Activated naive CD4-positive, alpha-beta T cell treated with anti-CD3 and anti-CD28 coated beads, Interleukin-2, amount 50 U/mL, for 72 hours (primary cell): ENCODE data around the gene UGT1A10. TPM values are rescaled to one million over a fixed set of nuclear protein-coding genes. Genes with fewer than 3 reads are reported as not detected.
"Not testable (repeated sequence)": the region's sequence is repeated elsewhere in the genome, so short reads cannot be mapped to it uniquely, and the experiment has no call there.

Experiments used
- ATAC-seq, 2 donors: fragments of 150-1000 bp; cut with Tn5 transposase; 2 replicates each; pipeline ENCODE4 v1.10.0; 2021; ENCODE audit warnings: mild to moderate bottlenecking in 2 of 2, moderate library complexity in 2 of 2
- DNase-seq, 2 donors: peaks; one replicate each; pipeline ENCODE4 v3.0.0; 2021 to 2022; ENCODE audit warnings: low spot score in 2 of 2
- H3K27ac Mint-ChIP-seq, 2 donors: one replicate each; pipeline ENCODE4 v1.8.0; 2022; ENCODE audit warnings: mild to moderate bottlenecking in 2 of 2, mixed read lengths in 2 of 2
- H3K36me3 Mint-ChIP-seq, 2 donors: one replicate each; pipeline ENCODE4 v1.8.0; 2022; ENCODE audit warnings: mixed read lengths in 2 of 2
- H3K9me3 Mint-ChIP-seq, 2 donors: one replicate each; pipeline ENCODE4 v1.8.0; 2022; ENCODE audit warnings: mixed read lengths in 2 of 2
- total RNA-seq, 2 donors: library from RNA; stranded (reverse); gene quantifications; one replicate each; pipeline ENCODE4 v1.2.3, GENCODE V29; 2022

The UGT1A10 gene
- not detected for total RNA-seq

DNA sequence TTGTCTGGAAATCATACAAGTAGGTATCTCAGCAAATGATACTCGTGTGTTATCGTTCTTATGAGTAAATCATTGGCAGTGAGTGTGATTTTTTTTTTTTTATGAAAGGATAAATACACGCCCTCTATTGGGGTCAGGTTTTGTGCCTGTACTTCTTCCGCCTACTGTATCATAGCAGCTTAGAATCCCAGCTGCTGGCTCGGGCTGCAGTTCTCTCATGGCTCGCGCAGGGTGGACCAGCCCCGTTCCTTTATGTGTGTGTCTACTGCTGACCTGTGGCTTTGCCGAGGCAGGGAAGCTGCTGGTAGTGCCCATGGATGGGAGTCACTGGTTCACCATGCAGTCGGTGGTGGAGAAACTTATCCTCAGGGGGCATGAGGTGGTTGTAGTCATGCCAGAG, at the start of gene UGT1A10:
TSS of gene UGT1A10 (plus strand) at position 143 of the 400 bp plus-strand sequence. CDS start at position 218, 75 bp downstream.
- not testable (repeated sequence) for H3K27ac Mint-ChIP-seq, H3K9me3 Mint-ChIP-seq, DNase-seq, ATAC-seq, H3K36me3 Mint-ChIP-seq

DNA sequence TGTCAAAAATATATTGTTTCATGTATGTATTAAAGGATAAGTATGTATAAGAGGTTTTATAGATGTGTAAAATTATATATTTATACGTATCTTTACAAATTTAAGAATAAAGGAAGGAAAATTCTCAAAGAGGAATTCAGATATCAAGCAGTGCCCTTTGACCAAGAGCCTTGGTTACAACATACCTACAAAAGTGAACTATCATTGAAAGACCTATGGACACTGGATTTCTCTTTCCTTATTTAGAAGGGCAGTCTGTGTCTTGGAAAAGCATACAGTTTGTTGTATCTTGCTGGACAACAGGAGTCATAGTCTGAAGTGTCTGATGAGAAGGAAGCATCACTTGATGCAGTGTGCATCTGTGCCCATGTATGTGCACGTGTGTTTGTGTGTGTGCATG, 47.8 kb upstream of the UGT1A10 start:
- ATAC-seq = no peak
- DNase-seq = no peak
- H3K36me3 Mint-ChIP-seq = no peaks in the 10 kb centered on the region
- no peaks in the 10 kb centered on the region for H3K9me3 Mint-ChIP-seq
- no peak overlapping the region for H3K27ac Mint-ChIP-seq

- ATAC-seq, H3K9me3 Mint-ChIP-seq, DNase-seq, H3K27ac Mint-ChIP-seq, H3K36me3 Mint-ChIP-seq: not testable (repeated sequence)
Measured at GRCh38 chr2:233592706-233593105, 43.5 kb upstream of the UGT1A10 start.

- H3K27ac Mint-ChIP-seq = no peak overlapping the region
- DNase-seq (no peak), ATAC-seq (no peak)
- no peaks in the 10 kb centered on the region for H3K9me3 Mint-ChIP-seq
- no peaks in the 10 kb centered on the region for H3K36me3 Mint-ChIP-seq
Measured at GRCh38 chr2:233593201-233593600, 43.0 kb upstream of the UGT1A10 start.

DNA sequence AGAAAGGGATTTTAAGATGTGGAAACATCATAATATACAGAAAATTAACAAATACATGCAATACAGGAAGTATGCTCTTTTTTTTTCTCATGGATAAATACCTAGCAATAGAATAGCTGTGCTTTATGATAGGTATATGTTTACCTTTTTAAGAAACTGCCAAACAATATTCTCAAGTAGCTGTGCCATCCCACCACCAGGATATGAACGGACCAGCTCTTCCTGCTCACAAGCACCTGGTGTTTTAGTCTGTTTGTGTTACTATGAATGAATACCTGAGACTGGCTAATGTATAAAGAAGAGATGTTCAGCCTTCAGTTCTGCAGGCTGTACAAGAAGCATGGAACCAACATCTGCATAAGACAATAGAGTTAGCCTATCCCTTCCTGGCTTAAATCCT, 38.7 kb upstream of the UGT1A10 start:
- Mint-ChIP-seq H3K27ac (no peak overlapping the region), H3K9me3 (no peaks in the 10 kb centered on the region), H3K36me3 (peaks cover 0 to 5% of the 10 kb centered on the region in 2 donors)
- ATAC-seq (no peak), DNase-seq (no peak)

GRCh38 chr2:233598952-233599351, 37.3 kb upstream of the UGT1A10 start:
- Mint-ChIP-seq H3K9me3 (no peaks in the 10 kb centered on the region), H3K36me3 (peaks cover 0 to 9% of the 10 kb centered on the region in 2 donors), H3K27ac (no peak overlapping the region)
- ATAC-seq (no peak), DNase-seq (no peak)

- H3K27ac Mint-ChIP-seq = no peak overlapping the region
- DNase-seq (no peak), ATAC-seq (no peak)
- no peaks in the 10 kb centered on the region for H3K9me3 Mint-ChIP-seq
- peaks cover 0 to 9% of the 10 kb centered on the region in 2 donors for H3K36me3 Mint-ChIP-seq
Measured at GRCh38 chr2:233600386-233600785, 35.9 kb upstream of the UGT1A10 start.

DNA sequence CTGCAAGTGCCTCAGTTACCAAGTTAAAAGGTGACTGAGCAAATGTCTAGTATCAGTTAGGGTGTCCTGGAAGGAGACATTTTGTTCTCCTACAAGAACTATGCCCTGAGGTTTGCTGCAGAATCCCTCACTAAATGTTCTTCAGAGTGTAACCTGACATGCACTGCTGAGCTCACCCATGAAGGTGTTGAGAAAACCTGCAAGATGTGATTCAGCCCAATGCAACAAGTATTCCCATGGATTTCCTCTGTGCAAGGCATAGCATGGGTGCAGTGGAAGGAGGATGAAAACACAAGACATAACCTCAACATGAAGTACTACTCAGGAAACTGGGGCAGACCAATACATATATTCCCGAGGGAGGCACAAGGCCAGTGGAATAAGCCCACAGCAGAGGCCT, 34.2 kb upstream of the UGT1A10 start:
- Mint-ChIP-seq H3K9me3 (no peaks in the 10 kb centered on the region), H3K27ac (no peak overlapping the region), H3K36me3 (peaks cover 0 to 9% of the 10 kb centered on the region in 2 donors)
- DNase-seq (no peak), ATAC-seq (no peak)

DNA sequence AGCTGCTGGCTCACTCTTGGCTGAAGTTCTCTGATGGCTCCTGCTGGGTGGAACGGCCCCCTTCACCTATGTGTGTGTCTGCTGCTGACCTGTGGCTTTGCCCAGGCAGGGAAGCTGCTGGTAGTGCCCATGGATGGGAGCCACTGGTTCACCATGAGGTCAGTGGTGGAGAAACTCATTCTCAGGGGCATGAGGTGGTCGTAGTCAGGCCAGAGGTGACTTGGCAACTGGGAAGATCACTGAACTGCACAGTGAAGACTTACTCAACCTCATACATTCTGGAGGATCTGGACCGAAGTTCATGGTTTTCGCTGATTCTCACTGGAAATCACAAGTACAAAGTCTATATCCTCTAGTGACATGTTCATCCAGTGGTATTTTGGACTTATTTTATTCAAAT, 32.7 kb upstream of the UGT1A10 start:
- ATAC-seq (no peak), DNase-seq (no peak)
- no peak overlapping the region for H3K27ac Mint-ChIP-seq
- H3K36me3 Mint-ChIP-seq = peaks cover 0 to 9% of the 10 kb centered on the region in 2 donors
- no peaks in the 10 kb centered on the region for H3K9me3 Mint-ChIP-seq

- H3K27ac Mint-ChIP-seq = no peak overlapping the region
- no peak for DNase-seq
- H3K9me3 Mint-ChIP-seq = no peaks in the 10 kb centered on the region
- H3K36me3 Mint-ChIP-seq = peaks cover 0 to 9% of the 10 kb centered on the region in 2 donors
- no peak for ATAC-seq
Measured at GRCh38 chr2:233604826-233605225, 31.4 kb upstream of the UGT1A10 start.

- no peak for ATAC-seq
- no peak for DNase-seq
- H3K27ac Mint-ChIP-seq = no peak overlapping the region
- peaks cover 0 to 6% of the 10 kb centered on the region in 2 donors for H3K9me3 Mint-ChIP-seq
- H3K36me3 Mint-ChIP-seq = peaks cover 0 to 10% of the 10 kb centered on the region in 2 donors
Measured at GRCh38 chr2:233605680-233606079, 30.6 kb upstream of the UGT1A10 start.

DNA sequence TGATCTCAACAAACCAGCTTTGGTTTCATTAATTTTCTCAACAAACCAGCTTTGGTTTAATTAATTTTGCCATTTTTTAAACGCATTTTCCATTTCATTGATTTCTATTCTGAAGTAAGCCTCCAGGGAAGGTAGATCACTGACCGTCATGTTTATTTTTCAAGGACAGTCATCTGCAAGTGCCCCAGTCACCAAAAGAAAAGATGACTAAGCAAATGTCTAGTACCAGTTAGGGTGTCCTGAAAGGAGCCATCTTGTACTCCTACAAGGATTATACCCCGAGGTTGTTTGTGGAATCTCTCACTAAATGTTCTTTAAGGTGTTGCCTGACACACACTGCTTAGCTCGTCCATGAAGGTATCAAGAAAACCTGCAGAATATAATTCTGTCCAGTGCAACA, 25.0 kb upstream of the UGT1A10 start:
- DNase-seq (no peak), ATAC-seq (no peak)
- H3K27ac Mint-ChIP-seq = no peak overlapping the region
- H3K36me3 Mint-ChIP-seq = peaks cover 10 to 20% of the 10 kb centered on the region in 2 donors
- peaks cover 10 to 30% of the 10 kb centered on the region in 2 donors for H3K9me3 Mint-ChIP-seq

DNA sequence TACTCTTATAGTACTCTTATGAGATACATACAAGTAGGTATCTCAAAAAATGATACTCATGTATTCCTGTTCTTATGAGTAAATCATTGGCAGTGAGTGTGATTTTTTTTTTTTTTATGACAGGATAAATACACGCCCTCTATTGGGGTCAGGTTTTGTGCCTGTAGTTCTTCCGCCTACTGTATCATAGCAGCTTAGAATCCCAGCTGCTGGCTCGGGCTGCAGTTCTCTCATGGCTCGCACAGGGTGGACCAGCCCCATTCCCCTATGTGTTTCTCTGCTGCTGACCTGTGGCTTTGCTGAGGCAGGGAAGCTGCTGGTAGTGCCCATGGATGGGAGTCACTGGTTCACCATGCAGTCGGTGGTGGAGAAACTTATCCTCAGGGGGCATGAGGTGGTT, 18.8 kb upstream of the UGT1A10 start, which contains the start of gene UGT1A8:
TSS of gene UGT1A8 (plus strand) at position 158 of the 400 bp plus-strand sequence. CDS start at position 233, 75 bp downstream.
- peaks cover 5 to 13% of the 10 kb centered on the region in 2 donors for H3K9me3 Mint-ChIP-seq
- peaks cover 0 to 11% of the 10 kb centered on the region in 2 donors for H3K36me3 Mint-ChIP-seq
- ATAC-seq, H3K27ac Mint-ChIP-seq, DNase-seq: not testable (repeated sequence)

GRCh38 chr2:233620204-233620603, 16.0 kb upstream of the UGT1A10 start:
- peaks cover 0 to 8% of the 10 kb centered on the region in 2 donors for H3K36me3 Mint-ChIP-seq
- DNase-seq (no peak), ATAC-seq (no peak)
- no peak overlapping the region for H3K27ac Mint-ChIP-seq
- H3K9me3 Mint-ChIP-seq = no peaks in the 10 kb centered on the region

- not testable (repeated sequence) for H3K9me3 Mint-ChIP-seq, H3K27ac Mint-ChIP-seq, ATAC-seq, DNase-seq, H3K36me3 Mint-ChIP-seq
Measured at GRCh38 chr2:233621863-233622262, 14.4 kb upstream of the UGT1A10 start.

DNA sequence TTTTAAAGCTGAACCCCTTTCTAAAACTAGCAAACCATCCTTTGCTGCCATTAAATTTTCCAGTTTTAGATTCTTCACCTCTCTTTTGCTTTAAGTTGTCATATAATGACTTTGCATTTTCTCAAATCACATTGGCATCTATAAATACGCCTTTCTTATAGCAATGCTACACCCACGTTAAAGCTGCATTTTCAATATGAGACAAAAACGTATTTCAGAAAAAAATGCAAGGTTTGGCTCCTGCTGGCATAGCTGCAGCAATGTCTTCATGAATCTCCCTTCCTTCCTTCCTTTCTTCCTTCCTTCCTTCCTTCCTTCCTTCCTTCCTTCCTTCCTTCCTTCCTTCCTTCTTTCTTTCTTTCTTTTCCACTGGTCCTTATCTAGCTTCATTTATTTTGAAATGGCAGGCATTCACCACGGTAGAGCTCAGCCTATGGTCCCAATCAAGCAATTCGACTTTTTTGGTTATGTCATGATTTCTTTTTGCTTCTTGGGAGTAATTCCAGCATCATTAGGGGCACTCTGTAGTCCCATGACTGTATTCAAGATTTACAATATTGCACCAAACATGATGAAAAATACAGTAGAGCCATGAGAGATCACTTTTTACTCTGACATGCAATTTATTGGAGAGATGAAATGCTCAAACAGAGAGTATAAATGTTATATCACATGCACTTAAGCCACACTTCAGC, 8.8 kb upstream of the UGT1A10 start:
- DNase-seq (no peak), ATAC-seq (no peak)
- Mint-ChIP-seq H3K9me3 (peaks cover 9 to 18% of the 10 kb centered on the region in 2 donors), H3K27ac (no peak overlapping the region), H3K36me3 (peaks cover 0 to 7% of the 10 kb centered on the region in 2 donors)

GRCh38 chr2:233638836-233639235, 2.6 kb downstream of the UGT1A10 start:
- no peak for DNase-seq
- peaks cover 3 to 5% of the 10 kb centered on the region in 2 donors for H3K9me3 Mint-ChIP-seq
- ATAC-seq = no peak
- no peak overlapping the region for H3K27ac Mint-ChIP-seq
- peaks cover 0 to 4% of the 10 kb centered on the region in 2 donors for H3K36me3 Mint-ChIP-seq

GRCh38 chr2:233639860-233640259, 3.6 kb downstream of the UGT1A10 start:
- no peak overlapping the region for H3K27ac Mint-ChIP-seq
- H3K9me3 Mint-ChIP-seq = peaks cover 5 to 8% of the 10 kb centered on the region in 2 donors
- no peak for ATAC-seq
- no peak for DNase-seq
- H3K36me3 Mint-ChIP-seq = peaks cover 0 to 4% of the 10 kb centered on the region in 2 donors
